GM23338 (cell line): Measurements from ENCODE around the gene DCAF11. TPM values are rescaled to one million over a fixed set of nuclear protein-coding genes. Genes with fewer than 3 reads are reported as not detected.

ENCODE experiments used
- ATAC-seq: fragments of 200-7000 bp; cut with Tn5 transposase; 3 replicates; pipeline ENCODE4 v1.9.1; 2020
- DNase-seq: peaks from one replicate; pipeline ENCODE4 v3.0.0-alpha.2; 2015; ENCODE audit warnings: low spot score
- H2AFZ ChIP-seq: fragments of 200-600 bp; sonication (generic); 2 replicates; pipeline ENCODE4 v1.8.0; 2016; ENCODE audit warnings: antibody characterized with exemption, mild to moderate bottlenecking, moderate library complexity
- H3F3A ChIP-seq: fragments of 200-600 bp; sonication (generic); replicated peaks from 2 replicates; pipeline ENCODE4 v1.8.0; 2017; ENCODE audit warnings: antibody characterized with exemption, mixed run types, low read depth
- H3K27ac ChIP-seq: fragments of 200-600 bp; sonication (generic); 2 replicates; pipeline ENCODE4 v1.6.1; 2016; ENCODE audit warnings: low read depth
- H3K27me3 ChIP-seq: fragments of 200-600 bp; sonication (generic); 2 replicates; pipeline ENCODE4 v1.8.0; 2016; ENCODE audit warnings: mild to moderate bottlenecking, mixed run types, moderate library complexity; ENCODE audit not compliant: insufficient read depth
- H3K36me3 ChIP-seq: fragments of 200-600 bp; sonication (generic); 2 replicates; pipeline ENCODE4 v1.8.0; 2016; ENCODE audit warnings: mild to moderate bottlenecking; ENCODE audit not compliant: insufficient read depth
- H3K4me1 ChIP-seq: fragments of 200-600 bp; sonication (generic); 2 replicates; pipeline ENCODE4 v1.8.0; 2016; ENCODE audit warnings: mild to moderate bottlenecking, moderate library complexity; ENCODE audit not compliant: insufficient read depth
- H3K4me2 ChIP-seq: fragments of 200-600 bp; sonication (generic); 2 replicates; pipeline ENCODE4 v1.7.1; 2017; ENCODE audit warnings: mixed run types
- H3K4me3 ChIP-seq: fragments of 200-600 bp; sonication (generic); 2 replicates; pipeline ENCODE4 v1.6.1; 2016; ENCODE audit warnings: mixed run types
- H3K79me2 ChIP-seq: fragments of 200-600 bp; sonication (generic); replicated peaks from 2 replicates; pipeline ENCODE4 v1.8.0; 2017; ENCODE audit warnings: mild to moderate bottlenecking; ENCODE audit not compliant: insufficient read depth
- H3K9me2 ChIP-seq: fragments of 200-600 bp; sonication (generic); 2 replicates; pipeline ENCODE4 v1.8.0; 2017; ENCODE audit not compliant: insufficient read depth
- H4K20me1 ChIP-seq: fragments of 200-600 bp; sonication (generic); replicated peaks from 2 replicates; pipeline ENCODE4 v1.8.0; 2017; ENCODE audit warnings: mild to moderate bottlenecking; ENCODE audit not compliant: insufficient read depth
- H3K27ac Mint-ChIP-seq: 2 replicates; pipeline ENCODE4 v1.8.0; 2020; ENCODE audit warnings: inconsistent platforms, mild to moderate bottlenecking, moderate library complexity, mixed read lengths
- H3K27me3 Mint-ChIP-seq: 3 replicates; pipeline ENCODE4 v1.8.0; 2022; ENCODE audit warnings: low read depth, mild to moderate bottlenecking, moderate library complexity, mixed read lengths, inconsistent platforms; ENCODE audit not compliant: insufficient read depth, poor library complexity
- H3K36me3 Mint-ChIP-seq: 3 replicates; pipeline ENCODE4 v1.8.0; 2021; ENCODE audit warnings: low read depth, mild to moderate bottlenecking, inconsistent platforms, moderate library complexity, mixed read lengths
- H3K4me1 Mint-ChIP-seq: 3 replicates; pipeline ENCODE4 v1.8.0; 2020; ENCODE audit warnings: mild to moderate bottlenecking, inconsistent platforms, mixed read lengths
- H3K4me3 Mint-ChIP-seq: 3 replicates; pipeline ENCODE4 v1.8.0; 2021; ENCODE audit warnings: moderate library complexity, mild to moderate bottlenecking, inconsistent platforms, mixed read lengths
- H3K9me3 Mint-ChIP-seq: 3 replicates; pipeline ENCODE4 v1.8.0; 2020; ENCODE audit warnings: moderate library complexity, mild to moderate bottlenecking, inconsistent platforms, mixed read lengths
- CREB1 ChIP-seq: fragments of 250-450 bp; sonication (Bioruptor Pico); IDR thresholded peaks from 2 replicates; pipeline ENCODE4 v1.5.0; 2020; ENCODE audit warnings: low read depth, mild to moderate bottlenecking, moderate library complexity
- CTCF ChIP-seq, 2 experiments: fragments of 200-600 bp in 1 of 2; sonication (generic) in 1 of 2; conservative IDR thresholded peaks; 2 replicates each; pipeline versions ENCODE4 v1.5.1 to v1.6.1; 2016 to 2017; ENCODE audit warnings: antibody characterized with exemption in 2 of 2, low read depth in 2 of 2, mild to moderate bottlenecking in 2 of 2, moderate library complexity in 1 of 2
- ETS1 ChIP-seq: IDR thresholded peaks from 2 replicates; pipeline ENCODE4 v1.6.1; 2016; ENCODE audit warnings: antibody characterized with exemption
- EZH2 ChIP-seq: fragments of 200-600 bp; sonication (generic); IDR thresholded peaks from one replicate; pipeline ENCODE4 v1.8.0; 2017; ENCODE audit warnings: antibody characterized with exemption, mild to moderate bottlenecking, low read depth; ENCODE audit not compliant: unreplicated experiment
- EZH2phosphoT487 ChIP-seq: fragments of 200-600 bp; sonication (generic); IDR thresholded peaks from one replicate; pipeline ENCODE4 v1.8.1; 2018; ENCODE audit warnings: antibody characterized with exemption; ENCODE audit not compliant: unreplicated experiment
- NANOG ChIP-seq: IDR thresholded peaks from 2 replicates; pipeline ENCODE4 v1.6.1; 2016; ENCODE audit warnings: antibody characterized with exemption, borderline replicate concordance
- ZNF114 ChIP-seq: fragments of 250-450 bp; sonication (Bioruptor Pico); IDR thresholded peaks from 2 replicates; pipeline ENCODE4 v1.5.0; 2020; ENCODE audit warnings: mild to moderate bottlenecking, moderate library complexity
- ZNF462 ChIP-seq: fragments of 250-450 bp; sonication (Bioruptor Pico); IDR thresholded peaks from 2 replicates; pipeline ENCODE4 v1.5.0; 2020; ENCODE audit warnings: mild to moderate bottlenecking, moderate library complexity
- polyA plus RNA-seq: library from polyadenylated mRNA; unstranded; fragments of >200 nt; fragmentation: Nextera tagmentation; extraction: Ambion mirVana; gene quantifications from 2 replicates; pipeline ENCODE4 v1.2.1, GENCODE V29; 2016
- total RNA-seq: library from RNA; depleted of rRNA; stranded (reverse); fragments of >200 nt; shearing (Covaris generic); gene quantifications from 2 replicates; pipeline ENCODE4 v1.2.3, GENCODE V29; 2014

DCAF11 gene
- total and polyA plus RNA-seq, 2 experiments from 2014 or later = 18.6 to 93.2 TPM

GRCh38 chr14:24136684-24137528, 22.3 kb downstream of the DCAF11 start (continued):
- TF ChIP-seq ZNF462 (CRISPR knock-in tag) = no peak

- Histone ChIP-seq H3F3A (peaks cover 33% of the 10 kb centered on the region), H3K27ac (no peak overlapping the region)
- peaks cover 25% of the 10 kb centered on the region for H3K27me3 Mint-ChIP-seq
- no peak for TF ChIP-seq CTCF (conservative IDR thresholded peaks at IDR 0.05; ENCODE audit: low read depth in 2 of 2)
- no peak for TF ChIP-seq ETS1
- TF ChIP-seq EZH2phosphoT487 = no peak
- TF ChIP-seq NANOG = no peak
- no peak for TF ChIP-seq CREB1
- TF ChIP-seq EZH2 = no peak
- no peak for TF ChIP-seq ZNF114 (CRISPR knock-in tag)
Observed at GRCh38 chr14:24137529-24138395, 23.2 kb downstream of the DCAF11 start.

More at GRCh38 chr14:24137529-24138395, 23.2 kb downstream of the DCAF11 start:
- ATAC-seq (no peak), DNase-seq (no peak)
- H3K36me3 ChIP-seq = peaks cover 14% of the 10 kb centered on the region; the same call in 1 of the 2 replicates
- Mint-ChIP-seq H3K4me1 (peaks cover 38% of the 10 kb centered on the region), H3K9me3 (no peaks in the 10 kb centered on the region), H3K27ac (no peak overlapping the region), H3K4me3 (peak overlapping the region; percentile 79), H3K36me3 (peaks cover 36% of the 10 kb centered on the region)
- no peaks in the 10 kb centered on the region for H3K27me3 ChIP-seq
- H3K4me2 ChIP-seq = peak overlapping the region; percentile 87
- H3K79me2 ChIP-seq = peaks cover 20% of the 10 kb centered on the region
- no peak overlapping the region for H3K4me3 ChIP-seq
- H4K20me1 ChIP-seq = peaks cover 9% of the 10 kb centered on the region
- H3K9me2 ChIP-seq = no peaks in the 10 kb centered on the region
- no peak overlapping the region for H2AFZ ChIP-seq
- peaks cover 25% of the 10 kb centered on the region for H3K4me1 ChIP-seq
